ENCODE results near the gene NUDT8.
"Not testable (repeated sequence)": the region's sequence is repeated elsewhere in the genome, so short reads cannot be mapped to it uniquely, and the experiment has no call there.

DNA sequence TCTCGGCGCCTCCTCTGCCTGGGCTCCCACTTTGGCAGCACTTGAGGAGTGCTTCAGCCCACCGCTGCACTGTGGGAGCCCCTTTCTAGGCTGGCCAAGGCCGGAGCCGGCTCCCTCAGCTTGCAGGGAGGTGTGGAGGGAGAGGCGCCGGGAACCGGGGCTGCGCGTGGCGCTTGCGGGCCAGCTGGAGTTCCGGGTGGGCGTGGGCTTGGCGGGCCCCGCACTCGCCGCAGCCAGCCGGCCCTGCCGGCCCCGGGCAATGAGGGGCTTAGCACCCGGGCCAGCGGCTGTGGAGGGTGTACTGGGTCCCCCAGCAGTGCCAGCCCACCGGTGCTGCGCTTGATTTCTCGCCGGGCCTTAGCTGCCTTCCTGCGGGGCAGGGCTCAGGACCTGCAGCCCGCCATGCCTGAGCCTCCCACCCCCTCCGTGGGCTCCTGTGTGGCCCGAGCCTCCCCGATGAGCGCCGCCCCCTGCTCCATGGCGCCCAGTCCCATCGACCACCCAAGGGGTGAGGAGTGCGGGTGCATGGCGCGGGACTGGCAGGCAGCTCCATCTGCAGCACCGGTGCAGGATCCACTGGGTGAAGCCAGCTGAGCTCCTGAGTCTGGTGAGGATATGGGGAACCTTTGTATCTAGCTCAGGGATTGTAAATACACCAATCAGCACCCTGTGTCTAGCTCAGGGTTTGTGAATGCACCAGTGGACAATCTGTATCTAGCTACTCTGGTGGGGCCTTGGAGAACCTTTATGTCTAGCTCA lies 10.7 kb downstream of the NUDT8 start:
- TF ChIP-seq, protein P1, sequence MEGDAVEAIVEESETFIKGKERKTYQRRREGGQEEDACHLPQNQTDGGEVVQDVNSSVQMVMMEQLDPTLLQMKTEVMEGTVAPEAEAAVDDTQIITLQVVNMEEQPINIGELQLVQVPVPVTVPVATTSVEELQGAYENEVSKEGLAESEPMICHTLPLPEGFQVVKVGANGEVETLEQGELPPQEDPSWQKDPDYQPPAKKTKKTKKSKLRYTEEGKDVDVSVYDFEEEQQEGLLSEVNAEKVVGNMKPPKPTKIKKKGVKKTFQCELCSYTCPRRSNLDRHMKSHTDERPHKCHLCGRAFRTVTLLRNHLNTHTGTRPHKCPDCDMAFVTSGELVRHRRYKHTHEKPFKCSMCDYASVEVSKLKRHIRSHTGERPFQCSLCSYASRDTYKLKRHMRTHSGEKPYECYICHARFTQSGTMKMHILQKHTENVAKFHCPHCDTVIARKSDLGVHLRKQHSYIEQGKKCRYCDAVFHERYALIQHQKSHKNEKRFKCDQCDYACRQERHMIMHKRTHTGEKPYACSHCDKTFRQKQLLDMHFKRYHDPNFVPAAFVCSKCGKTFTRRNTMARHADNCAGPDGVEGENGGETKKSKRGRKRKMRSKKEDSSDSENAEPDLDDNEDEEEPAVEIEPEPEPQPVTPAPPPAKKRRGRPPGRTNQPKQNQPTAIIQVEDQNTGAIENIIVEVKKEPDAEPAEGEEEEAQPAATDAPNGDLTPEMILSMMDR (IDR thresholded peaks at IDR 0.05) = not testable (repeated sequence)
- TF ChIP-seq POLR2AphosphoS5 (IDR thresholded peaks at IDR 0.05) = not testable (repeated sequence)

Data from esophagus muscularis mucosa (tissue), 3 donors.